ENCODE measurements around the gene C4A.

GRCh38 chr6:31940256-31940664, 41.6 kb upstream of the C4A start:
- TF ChIP-seq, protein P1, sequence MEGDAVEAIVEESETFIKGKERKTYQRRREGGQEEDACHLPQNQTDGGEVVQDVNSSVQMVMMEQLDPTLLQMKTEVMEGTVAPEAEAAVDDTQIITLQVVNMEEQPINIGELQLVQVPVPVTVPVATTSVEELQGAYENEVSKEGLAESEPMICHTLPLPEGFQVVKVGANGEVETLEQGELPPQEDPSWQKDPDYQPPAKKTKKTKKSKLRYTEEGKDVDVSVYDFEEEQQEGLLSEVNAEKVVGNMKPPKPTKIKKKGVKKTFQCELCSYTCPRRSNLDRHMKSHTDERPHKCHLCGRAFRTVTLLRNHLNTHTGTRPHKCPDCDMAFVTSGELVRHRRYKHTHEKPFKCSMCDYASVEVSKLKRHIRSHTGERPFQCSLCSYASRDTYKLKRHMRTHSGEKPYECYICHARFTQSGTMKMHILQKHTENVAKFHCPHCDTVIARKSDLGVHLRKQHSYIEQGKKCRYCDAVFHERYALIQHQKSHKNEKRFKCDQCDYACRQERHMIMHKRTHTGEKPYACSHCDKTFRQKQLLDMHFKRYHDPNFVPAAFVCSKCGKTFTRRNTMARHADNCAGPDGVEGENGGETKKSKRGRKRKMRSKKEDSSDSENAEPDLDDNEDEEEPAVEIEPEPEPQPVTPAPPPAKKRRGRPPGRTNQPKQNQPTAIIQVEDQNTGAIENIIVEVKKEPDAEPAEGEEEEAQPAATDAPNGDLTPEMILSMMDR (IDR thresholded peaks at IDR 0.05): no peak
- TF ChIP-seq POLR2AphosphoS5 (IDR thresholded peaks at IDR 0.05): no peak

Measured in stomach (tissue), 4 donors.